Suprapubic skin (tissue), 3 donors: ENCODE results near the gene KIF13A.

ENCODE experiments used
- POLR2A ChIP-seq, 2 donors: fragments of 450-650 bp; IDR thresholded peaks; one replicate each; pipeline ENCODE4 v1.6.1; 2017; ENCODE audit warnings: antibody characterized with exemption in 2 of 2, mild to moderate bottlenecking in 2 of 2, moderate library complexity in 2 of 2
- TF ChIP-seq, protein P1 (sequence below), 2 donors: fragments of 200-600 bp in 1 of 2; fragments of 450-650 bp in 1 of 2; sonication (generic) in 1 of 2; IDR thresholded peaks; one replicate each; pipeline ENCODE4 v1.5.1; 2016 to 2019; ENCODE audit warnings: antibody characterized with exemption in 2 of 2, mild to moderate bottlenecking in 1 of 2, moderate library complexity in 1 of 2

DNA sequence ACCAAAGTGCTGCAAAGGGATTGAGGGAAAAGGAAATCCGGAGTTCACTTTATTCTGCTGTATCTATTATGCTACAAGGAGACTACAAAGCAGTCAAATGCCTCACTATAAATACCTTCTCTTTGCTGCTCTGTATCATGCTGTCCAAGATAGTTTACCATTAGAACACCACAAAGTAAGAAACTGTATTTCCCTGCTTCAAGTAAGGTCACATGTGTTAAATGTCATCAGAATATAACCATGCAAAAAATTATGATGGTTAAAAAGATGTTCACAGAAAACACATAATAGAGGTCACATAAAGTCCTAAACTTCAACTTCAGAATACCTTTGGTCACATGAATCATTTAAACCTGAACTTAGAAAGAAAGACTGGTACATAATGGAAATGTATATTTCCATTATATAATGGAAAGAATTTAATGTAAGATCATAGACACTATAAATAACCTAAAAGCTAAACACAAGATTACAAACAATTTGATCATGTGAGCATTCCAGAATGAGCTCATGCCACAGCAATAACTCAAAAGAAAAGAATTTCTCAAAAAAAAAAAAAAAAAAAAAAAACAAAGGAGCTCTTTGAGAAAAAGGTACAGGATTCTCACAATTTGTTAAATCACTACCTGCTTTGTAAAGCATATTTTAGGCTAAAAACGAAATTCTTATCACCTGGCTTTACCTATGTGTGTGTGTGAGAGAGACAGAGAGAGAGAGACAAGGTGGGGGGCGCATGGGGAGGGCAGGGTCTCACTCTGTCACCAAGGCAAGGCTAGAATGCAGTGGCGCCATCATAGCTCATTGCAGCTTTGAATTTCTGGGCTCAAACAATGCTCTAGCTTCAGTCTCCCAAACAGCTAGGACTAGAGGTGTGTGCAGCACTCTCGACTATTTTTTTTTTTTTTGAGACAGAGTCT lies 58.7 kb downstream of the KIF13A start:
- TF ChIP-seq, protein P1, sequence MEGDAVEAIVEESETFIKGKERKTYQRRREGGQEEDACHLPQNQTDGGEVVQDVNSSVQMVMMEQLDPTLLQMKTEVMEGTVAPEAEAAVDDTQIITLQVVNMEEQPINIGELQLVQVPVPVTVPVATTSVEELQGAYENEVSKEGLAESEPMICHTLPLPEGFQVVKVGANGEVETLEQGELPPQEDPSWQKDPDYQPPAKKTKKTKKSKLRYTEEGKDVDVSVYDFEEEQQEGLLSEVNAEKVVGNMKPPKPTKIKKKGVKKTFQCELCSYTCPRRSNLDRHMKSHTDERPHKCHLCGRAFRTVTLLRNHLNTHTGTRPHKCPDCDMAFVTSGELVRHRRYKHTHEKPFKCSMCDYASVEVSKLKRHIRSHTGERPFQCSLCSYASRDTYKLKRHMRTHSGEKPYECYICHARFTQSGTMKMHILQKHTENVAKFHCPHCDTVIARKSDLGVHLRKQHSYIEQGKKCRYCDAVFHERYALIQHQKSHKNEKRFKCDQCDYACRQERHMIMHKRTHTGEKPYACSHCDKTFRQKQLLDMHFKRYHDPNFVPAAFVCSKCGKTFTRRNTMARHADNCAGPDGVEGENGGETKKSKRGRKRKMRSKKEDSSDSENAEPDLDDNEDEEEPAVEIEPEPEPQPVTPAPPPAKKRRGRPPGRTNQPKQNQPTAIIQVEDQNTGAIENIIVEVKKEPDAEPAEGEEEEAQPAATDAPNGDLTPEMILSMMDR (IDR thresholded peaks at IDR 0.05): no peak
- no peak for TF ChIP-seq POLR2A (IDR thresholded peaks at IDR 0.05)
